Measurements from ENCODE around the gene TSPAN1.
"Not testable (repeated sequence)": the region's sequence is repeated elsewhere in the genome, so short reads cannot be mapped to it uniquely, and the experiment has no call there.

TSPAN1 gene

DNA sequence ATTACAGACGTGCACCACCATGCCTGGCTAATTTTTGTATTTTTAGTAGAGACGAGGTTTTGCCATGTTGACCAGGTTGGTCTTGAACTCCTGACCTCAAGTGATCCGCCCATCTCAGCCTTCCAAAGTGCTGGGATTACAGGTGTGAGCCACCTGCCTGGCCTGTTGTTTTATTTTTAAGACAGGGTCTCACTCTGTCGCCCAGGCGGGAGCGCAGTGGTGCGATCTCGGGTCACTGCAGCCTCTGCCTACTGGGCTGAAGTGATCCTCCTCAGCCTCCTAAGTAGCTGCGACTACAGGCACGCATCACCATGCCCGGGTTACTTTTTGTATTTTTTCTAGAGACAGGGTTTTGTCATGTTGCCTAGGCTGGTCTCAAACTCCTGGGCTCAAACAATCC, 48.2 kb downstream of the TSPAN1 start:
- H3K4me1 Mint-ChIP-seq (ENCODE audit: low read depth in 2 of 2); H3K27ac Mint-ChIP-seq; H3K27me3 Mint-ChIP-seq; ATAC-seq (replicated peaks); H3K36me3 Mint-ChIP-seq (ENCODE audit: insufficient read depth); H3K4me3 Mint-ChIP-seq; H3K9me3 Mint-ChIP-seq; DNase-seq: not testable (repeated sequence)

DNA sequence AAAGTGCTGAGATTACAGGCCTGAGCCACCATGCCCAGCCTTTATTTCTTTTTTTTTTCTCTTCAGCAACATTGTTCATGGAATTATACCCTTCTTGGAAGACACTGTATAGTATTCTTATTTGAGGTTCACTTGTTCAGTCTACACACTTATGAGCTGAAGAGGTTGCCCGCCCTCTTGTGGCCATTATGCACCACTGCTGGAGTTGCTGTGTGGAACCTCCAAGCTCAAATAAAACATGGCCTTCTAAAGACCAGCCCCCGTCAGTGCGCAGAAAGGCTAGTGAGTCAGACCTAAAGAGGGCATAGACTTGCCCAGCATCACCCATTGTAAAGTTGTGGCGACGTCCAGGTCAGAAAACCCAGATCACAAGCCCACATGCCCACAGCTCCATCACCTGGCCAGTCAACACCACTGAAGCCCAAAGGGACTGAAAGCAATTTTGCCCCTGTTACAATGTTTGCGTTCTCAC, 48.6 kb downstream of the TSPAN1 start:
- Mint-ChIP-seq H3K36me3 (ENCODE audit: insufficient read depth) (peaks cover 8% of the 10 kb centered on the region), H3K4me3 (no peak overlapping the region), H3K27me3 (no peaks in the 10 kb centered on the region), H3K9me3 (no peaks in the 10 kb centered on the region), H3K27ac (no peak overlapping the region), H3K4me1 (ENCODE audit: low read depth in 2 of 2) (peaks cover 0 to 6% of the 10 kb centered on the region in 2 donors)
- DNase-seq (peak; percentile 41 to 47 (median 45)), ATAC-seq (replicated peaks) (peak; percentile 98)

DNA sequence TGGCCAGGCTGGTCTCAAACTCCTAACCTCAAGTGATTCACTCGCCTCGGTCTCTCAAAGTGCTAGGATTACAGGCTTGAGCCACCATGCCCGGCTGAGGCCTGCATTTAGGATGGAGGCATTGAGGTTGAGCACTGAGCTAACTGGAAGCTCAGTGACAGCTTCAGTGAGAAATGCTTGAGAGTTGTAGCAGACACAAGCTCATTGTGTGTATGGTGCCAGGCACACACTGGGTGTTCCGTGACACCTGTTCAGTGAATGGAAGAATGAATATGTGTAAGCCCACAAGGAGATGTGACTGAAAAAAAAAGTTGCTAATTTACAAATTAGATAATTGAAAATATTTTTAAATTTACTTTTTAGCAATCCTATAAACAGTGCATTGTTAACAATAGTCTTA, 50.1 kb downstream of the TSPAN1 start:
- Mint-ChIP-seq H3K36me3 (ENCODE audit: insufficient read depth) (peaks cover 8% of the 10 kb centered on the region), H3K4me3 (no peak overlapping the region), H3K9me3 (no peaks in the 10 kb centered on the region), H3K27ac (no peak overlapping the region), H3K27me3 (no peaks in the 10 kb centered on the region), H3K4me1 (ENCODE audit: low read depth in 2 of 2) (peaks cover 0 to 6% of the 10 kb centered on the region in 2 donors)
- DNase-seq (no peak), ATAC-seq (replicated peaks) (no peak)

DNA sequence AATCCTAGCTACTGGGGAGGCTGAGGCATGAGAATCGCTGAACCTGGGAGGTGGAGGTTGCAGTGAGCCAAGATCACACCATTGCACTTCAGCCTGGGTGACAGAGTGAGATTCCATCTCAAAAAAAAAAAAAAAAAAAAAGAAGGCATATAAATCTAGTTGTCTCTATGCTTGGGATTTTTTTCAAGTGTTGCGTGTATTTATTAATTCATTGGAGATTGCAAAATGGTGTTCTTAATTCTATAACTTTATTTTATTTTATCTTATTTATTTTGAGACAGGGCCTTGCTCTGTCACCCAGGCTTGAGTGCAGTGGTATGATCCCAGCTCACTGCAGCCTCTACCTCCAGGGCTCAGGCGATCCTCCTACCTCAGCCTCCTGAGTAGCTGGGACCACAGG, 56.3 kb downstream of the TSPAN1 start:
- not testable (repeated sequence) for H3K4me3 Mint-ChIP-seq; H3K4me1 Mint-ChIP-seq (ENCODE audit: low read depth in 2 of 2); H3K27me3 Mint-ChIP-seq; H3K27ac Mint-ChIP-seq; ATAC-seq (replicated peaks); H3K36me3 Mint-ChIP-seq (ENCODE audit: insufficient read depth); H3K9me3 Mint-ChIP-seq; DNase-seq

Measured in effector memory CD8-positive, alpha-beta T cell (primary cell).